DLD1 (cell line): ENCODE data around the gene ZNHIT2.

ENCODE experiments used
- in situ Hi-C: cut with HindIII; loops from 2 replicates; pipeline ENCODE4 v1.10.0; 2017; ENCODE audit warnings: low sequenced_read_pairs

The ZNHIT2 gene

DNA sequence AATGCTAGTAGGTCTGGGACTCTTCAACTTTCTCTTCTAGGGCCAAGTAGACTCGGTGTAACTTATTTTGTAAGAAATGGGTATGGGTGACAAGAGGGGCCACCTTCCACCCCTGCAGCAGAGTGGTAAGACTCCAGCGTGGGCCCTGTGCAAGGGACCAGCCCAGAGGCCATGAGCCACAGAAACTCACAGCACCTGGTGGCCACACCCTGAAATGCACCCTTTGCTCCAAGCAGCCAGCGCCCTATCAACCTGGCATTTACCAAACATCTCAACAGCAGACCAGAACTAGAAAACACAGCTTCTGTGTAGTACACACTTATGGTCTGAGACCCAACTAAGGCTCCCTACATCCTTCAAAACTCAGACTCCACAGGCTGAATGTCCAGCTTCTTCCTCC, 39.4 kb downstream of the ZNHIT2 start:
- in situ Hi-C loops = no loop called here

GRCh38 chr11:65077451-65077850, 40.0 kb downstream of the ZNHIT2 start:
- in situ Hi-C loops = no loop called here

- in situ Hi-C loops = no loop called here
These were observed 44.9 kb downstream of the ZNHIT2 start for GRCh38 chr11:65072631-65072966.

DNA sequence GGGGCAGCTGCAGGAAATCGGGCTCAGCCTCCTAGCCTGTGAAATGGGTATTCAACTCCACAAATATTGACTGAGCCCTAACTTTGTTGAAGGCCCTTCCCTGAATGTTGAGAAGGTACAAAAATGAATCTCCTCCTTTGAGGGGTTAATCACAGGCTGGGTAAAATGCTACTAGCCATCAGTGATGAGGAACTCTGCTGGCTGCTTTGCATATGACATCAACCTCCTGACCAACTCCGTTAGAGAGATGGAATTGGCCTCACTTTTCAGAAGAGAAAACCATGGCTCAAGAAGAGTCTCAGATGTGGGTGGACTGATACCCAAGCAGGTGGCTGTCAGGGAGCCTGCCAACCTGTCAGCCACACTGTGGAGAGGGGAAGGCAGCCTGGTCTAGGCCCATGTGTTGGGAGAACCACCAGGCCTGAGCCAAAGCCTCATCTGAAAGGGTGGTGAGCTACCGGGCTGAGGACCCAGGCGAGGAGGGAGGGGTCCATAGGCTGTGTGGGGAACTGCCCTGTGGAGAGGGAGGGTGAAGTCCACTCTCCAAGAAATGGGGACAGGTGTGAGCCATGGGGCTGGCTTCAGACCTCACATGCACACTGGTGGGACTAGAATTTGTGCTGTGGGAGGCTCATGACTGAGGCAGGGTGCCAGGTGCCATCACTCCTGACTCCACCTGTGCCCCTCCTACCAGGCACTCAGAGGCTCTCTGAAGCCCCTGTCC, 45.4 kb downstream of the ZNHIT2 start:
- in situ Hi-C loops = no loop called here

- in situ Hi-C loops = no loop called here
These were observed 48.3 kb downstream of the ZNHIT2 start for GRCh38 chr11:65069217-65069616.

DNA sequence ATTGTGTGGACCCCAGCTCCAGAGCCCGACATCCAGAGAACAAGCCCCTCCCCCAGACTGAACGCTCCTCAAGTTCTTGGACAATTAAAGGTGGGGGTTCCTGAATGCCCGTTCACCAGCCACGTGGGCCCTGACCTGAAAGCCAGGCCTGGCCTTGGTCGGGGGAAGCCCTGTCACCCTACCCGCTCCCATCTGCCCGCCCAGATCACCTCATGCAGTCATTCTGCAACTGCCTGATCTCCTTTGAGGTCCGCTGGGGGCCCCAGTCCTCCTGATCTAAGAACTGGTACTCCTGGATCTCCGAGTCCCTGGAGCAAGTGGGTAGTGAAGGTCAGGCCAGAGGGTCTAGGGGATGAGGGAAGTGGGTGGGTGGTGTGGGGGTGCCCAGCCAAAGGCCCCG, 50.1 kb downstream of the ZNHIT2 start:
- in situ Hi-C loops = no loop called here

- in situ Hi-C loops = no loop called here
These were observed 50.7 kb downstream of the ZNHIT2 start for GRCh38 chr11:65066805-65067291.
